ENCODE results near the gene TPRN. TPM values are rescaled to one million over a fixed set of nuclear protein-coding genes. Genes with fewer than 3 reads are reported as not detected.
"Not testable (repeated sequence)": the region's sequence is repeated elsewhere in the genome, so short reads cannot be mapped to it uniquely, and the experiment has no call there.

TPRN gene
- total RNA-seq, 4 donors from 2014 or later = 0.29 to 17.1 (median 5.5) TPM

GRCh38 chr9:137244486-137245449 is 44.2 kb upstream of the TPRN start:
- Histone ChIP-seq H3K4me1 (peaks cover 0 to 6% of the 10 kb centered on the region in 2 donors), H3K27me3 (no peaks in the 10 kb centered on the region), H3K27ac (no peak overlapping the region), H3K9me3 (no peaks in the 10 kb centered on the region), H3K36me3 (no peaks in the 10 kb centered on the region), H3K4me3 (no peak overlapping the region)
- DNase-seq = no peak
- intact Hi-C loops (cut with DNase I; ENCODE audit: low total_unique reads) = no loop called here
- TF ChIP-seq, protein P1, sequence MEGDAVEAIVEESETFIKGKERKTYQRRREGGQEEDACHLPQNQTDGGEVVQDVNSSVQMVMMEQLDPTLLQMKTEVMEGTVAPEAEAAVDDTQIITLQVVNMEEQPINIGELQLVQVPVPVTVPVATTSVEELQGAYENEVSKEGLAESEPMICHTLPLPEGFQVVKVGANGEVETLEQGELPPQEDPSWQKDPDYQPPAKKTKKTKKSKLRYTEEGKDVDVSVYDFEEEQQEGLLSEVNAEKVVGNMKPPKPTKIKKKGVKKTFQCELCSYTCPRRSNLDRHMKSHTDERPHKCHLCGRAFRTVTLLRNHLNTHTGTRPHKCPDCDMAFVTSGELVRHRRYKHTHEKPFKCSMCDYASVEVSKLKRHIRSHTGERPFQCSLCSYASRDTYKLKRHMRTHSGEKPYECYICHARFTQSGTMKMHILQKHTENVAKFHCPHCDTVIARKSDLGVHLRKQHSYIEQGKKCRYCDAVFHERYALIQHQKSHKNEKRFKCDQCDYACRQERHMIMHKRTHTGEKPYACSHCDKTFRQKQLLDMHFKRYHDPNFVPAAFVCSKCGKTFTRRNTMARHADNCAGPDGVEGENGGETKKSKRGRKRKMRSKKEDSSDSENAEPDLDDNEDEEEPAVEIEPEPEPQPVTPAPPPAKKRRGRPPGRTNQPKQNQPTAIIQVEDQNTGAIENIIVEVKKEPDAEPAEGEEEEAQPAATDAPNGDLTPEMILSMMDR (IDR thresholded peaks at IDR 0.05) = no peak
- TF ChIP-seq POLR2A (IDR thresholded peaks at IDR 0.05) = no peak

DNA sequence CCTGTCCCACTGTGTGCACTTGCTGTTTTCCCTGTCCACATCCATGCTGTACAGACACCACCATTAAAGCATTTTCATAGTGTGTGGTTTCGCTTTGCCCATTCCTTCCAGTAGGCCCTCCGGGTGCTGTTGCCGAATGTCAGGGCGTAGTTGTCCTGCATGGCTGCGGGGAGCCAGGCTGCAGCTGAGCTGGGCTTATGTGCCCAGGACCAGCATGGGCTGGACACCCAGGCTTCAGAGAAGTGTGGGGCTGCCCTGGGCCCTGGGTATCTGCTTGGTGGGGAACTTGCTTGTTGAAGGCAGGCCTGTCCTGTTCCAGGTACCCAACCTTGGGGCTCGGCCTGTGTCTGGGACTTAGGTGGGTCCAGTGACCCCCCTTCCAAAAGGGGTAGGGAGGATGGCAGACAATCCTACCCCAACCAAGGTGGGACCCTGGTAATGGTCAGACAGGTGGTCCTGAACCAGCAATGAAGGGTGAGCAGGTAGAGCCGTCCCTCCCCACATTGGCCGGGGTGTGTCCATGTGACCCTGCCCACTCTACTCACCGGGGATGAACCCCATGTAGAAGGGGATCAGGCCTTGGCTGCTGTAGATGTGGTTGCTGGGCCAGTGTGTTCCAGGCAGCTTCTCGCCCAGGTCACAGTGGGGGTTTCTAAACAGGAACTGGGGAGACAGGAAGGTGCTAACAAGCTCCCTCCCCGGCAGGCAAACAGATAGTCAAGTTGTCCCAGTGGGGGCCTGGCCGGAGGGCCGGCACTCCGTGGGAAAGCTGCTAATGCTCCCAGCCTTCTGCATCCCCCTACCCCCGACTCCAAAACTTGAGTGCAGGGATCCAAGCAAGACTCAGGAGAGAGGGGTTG is 43.3 kb upstream of the TPRN start:
- peaks cover 0 to 6% of the 10 kb centered on the region in 2 donors for H3K4me1 ChIP-seq
- DNase-seq = no peak
- no peaks in the 10 kb centered on the region for H3K27me3 ChIP-seq
- H3K27ac ChIP-seq = no peak overlapping the region
- no peaks in the 10 kb centered on the region for H3K9me3 ChIP-seq
- no peak overlapping the region for H3K4me3 ChIP-seq
- no peaks in the 10 kb centered on the region for H3K36me3 ChIP-seq
- intact Hi-C loops (cut with DNase I; ENCODE audit: low total_unique reads) = no loop called here
- no peak for TF ChIP-seq POLR2A (IDR thresholded peaks at IDR 0.05)
- TF ChIP-seq, protein P1 (IDR thresholded peaks at IDR 0.05) = no peak

GRCh38 chr9:137243266-137243625 is 42.7 kb upstream of the TPRN start:
- H3K9me3 ChIP-seq; H3K36me3 ChIP-seq; H3K4me1 ChIP-seq; H3K27me3 ChIP-seq; intact Hi-C loops (cut with DNase I; ENCODE audit: low total_unique reads); DNase-seq; H3K4me3 ChIP-seq; H3K27ac ChIP-seq: not testable (repeated sequence)

DNA sequence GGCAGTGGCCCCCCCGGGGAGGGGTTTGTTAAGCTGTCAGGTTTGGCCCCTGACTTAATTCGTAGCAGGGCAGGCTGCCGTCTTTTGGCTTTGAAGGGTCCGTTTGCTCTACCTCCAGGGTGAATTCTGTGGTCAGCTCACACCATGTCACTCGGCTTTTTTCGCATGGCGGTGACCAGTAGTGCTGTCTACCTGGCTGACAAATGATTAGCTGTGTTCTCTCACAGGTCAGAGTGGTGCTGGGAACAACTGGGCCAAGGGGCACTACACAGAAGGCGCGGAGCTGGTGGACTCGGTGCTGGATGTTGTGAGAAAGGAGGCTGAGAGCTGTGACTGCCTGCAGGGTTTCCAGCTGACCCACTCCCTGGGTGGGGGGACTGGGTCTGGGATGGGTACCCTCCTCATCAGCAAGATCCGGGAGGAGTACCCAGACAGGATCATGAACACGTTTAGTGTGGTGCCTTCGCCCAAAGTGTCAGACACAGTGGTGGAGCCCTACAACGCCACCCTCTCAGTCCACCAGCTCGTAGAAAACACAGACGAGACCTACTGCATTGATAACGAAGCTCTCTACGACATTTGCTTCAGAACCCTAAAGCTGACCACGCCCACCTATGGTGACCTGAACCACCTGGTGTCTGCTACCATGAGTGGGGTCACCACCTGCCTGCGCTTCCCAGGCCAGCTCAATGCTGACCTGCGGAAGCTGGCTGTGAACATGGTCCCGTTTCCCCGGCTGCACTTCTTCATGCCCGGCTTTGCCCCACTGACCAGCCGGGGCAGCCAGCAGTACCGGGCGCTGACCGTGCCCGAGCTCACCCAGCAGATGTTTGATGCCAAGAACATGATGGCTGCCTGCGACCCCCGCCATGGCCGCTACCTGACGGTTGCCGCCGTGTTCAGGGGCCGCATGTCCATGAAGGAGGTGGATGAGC is 42.0 kb upstream of the TPRN start:
- H3K27ac ChIP-seq = peak overlapping the region; percentile 91 to 97
- intact Hi-C loops (cut with DNase I; ENCODE audit: low total_unique reads) = no loop called here
- peaks cover 0 to 6% of the 10 kb centered on the region in 2 donors for H3K4me1 ChIP-seq
- H3K4me3 ChIP-seq = peak overlapping the region; percentile 76 to 88
- H3K27me3 ChIP-seq = no peaks in the 10 kb centered on the region
- TF ChIP-seq, protein P1 (IDR thresholded peaks at IDR 0.05) = no peak
- no peak for TF ChIP-seq POLR2A (IDR thresholded peaks at IDR 0.05)
- DNase-seq = no peak
- H3K36me3 ChIP-seq = no peaks in the 10 kb centered on the region
- no peaks in the 10 kb centered on the region for H3K9me3 ChIP-seq
